Psoas muscle (tissue), 8 donors: Measurements from ENCODE around the gene STUM. TPM values are rescaled to one million over a fixed set of nuclear protein-coding genes. Genes with fewer than 3 reads are reported as not detected.

Experiments
- ATAC-seq, 4 donors: fragments of 200-7000 bp; cut with Tn5 transposase; one replicate each; pipeline ENCODE4 v1.9.1; 2020; ENCODE audit warnings: moderate library complexity in 3 of 4, mild to moderate bottlenecking in 2 of 4
- DNase-seq, 2 donors: peaks; one replicate each; pipeline ENCODE4 v3.0.0-alpha.2; 2020
- H3K27ac ChIP-seq: fragments of 200-600 bp; one replicate; pipeline ENCODE4 v1.8.0; 2022
- H3K27me3 ChIP-seq, 3 donors: fragments of 200-600 bp in 1 of 3; one replicate each; pipeline versions ENCODE4 v1.6.1 to v1.8.0; 2013 to 2022; ENCODE audit warnings: low read length in 2 of 3, mild to moderate bottlenecking in 2 of 3, moderate library complexity in 1 of 3; ENCODE audit not compliant: insufficient read depth in 3 of 3
- H3K36me3 ChIP-seq, 2 donors: fragments of 200-600 bp in 1 of 2; one replicate each; pipeline versions ENCODE4 v1.6.1 to v1.8.0; 2013 to 2022; ENCODE audit warnings: low read depth in 1 of 2, mild to moderate bottlenecking in 1 of 2, moderate library complexity in 1 of 2; ENCODE audit not compliant: insufficient read depth in 1 of 2
- H3K4me1 ChIP-seq: fragments of 200-600 bp; one replicate; pipeline ENCODE4 v1.8.0; 2022
- H3K4me3 ChIP-seq: fragments of 200-600 bp; one replicate; pipeline ENCODE4 v1.8.0; 2022; ENCODE audit warnings: mild to moderate bottlenecking
- H3K9me3 ChIP-seq: fragments of 200-600 bp; one replicate; pipeline ENCODE4 v1.8.0; 2022
- WGBS, 3 donors: extraction: QIAGEN DNeasy Blood & Tissue Kit; methylation state at CpG; one replicate each; pipeline versions ENCODE4 v1.1.6 to v1.1.7; 2013; 5-methylcytosine and 5-hydroxymethylcytosine counted together
- intact Hi-C, 2 donors: fragments of 100-400 bp; cut with DNase I; formaldehyde crosslinking; loops; one replicate each; pipeline versions ENCODE4 v1.11.0 to v1.14.2; 2022
- polyA plus RNA-seq, 3 donors: library from polyadenylated mRNA; stranded (reverse); fragments of 200-250 nt; gene quantifications; one replicate each; pipeline ENCODE4 v1.2.3, GENCODE V29; 2013
- total RNA-seq, 4 donors: library from RNA; stranded (reverse); fragmentation: NEBNext Ultra II Directional in 2 of 4; extraction: Animal tissue kit (Norgen Biotek cat#: 25700) in 2 of 4; gene quantifications; one replicate each; pipeline versions ENCODE4 v1.2.1 to v1.2.4, GENCODE V29; 2021 to 2023
- TF ChIP-seq, protein P1 (sequence below): fragments of 200-600 bp; IDR thresholded peaks from one replicate; pipeline ENCODE4 v1.8.0; 2022; ENCODE audit warnings: antibody characterized with exemption
- donor health status: healthy with polysubstance abuse.
- donor health status: DM: no; HTN: no; CAD: no; lungs with moderate emphysema.
- donor health status: Bipolar disorder and iron deficiency.
- donor health status: healthy.
- donor health status: DM: yes; HTN: yes; CAD: no.
- donor health status: DM: no; HTN: no; CAD: no.
- donor health status: DM: no; HTN: no; CAD: no.
- donor health status: DM: yes; HTN: yes; CAD: no.

The STUM gene
- total and polyA plus RNA-seq, 7 donors: 0.34 to 1.5 (median 0.96) TPM

DNA sequence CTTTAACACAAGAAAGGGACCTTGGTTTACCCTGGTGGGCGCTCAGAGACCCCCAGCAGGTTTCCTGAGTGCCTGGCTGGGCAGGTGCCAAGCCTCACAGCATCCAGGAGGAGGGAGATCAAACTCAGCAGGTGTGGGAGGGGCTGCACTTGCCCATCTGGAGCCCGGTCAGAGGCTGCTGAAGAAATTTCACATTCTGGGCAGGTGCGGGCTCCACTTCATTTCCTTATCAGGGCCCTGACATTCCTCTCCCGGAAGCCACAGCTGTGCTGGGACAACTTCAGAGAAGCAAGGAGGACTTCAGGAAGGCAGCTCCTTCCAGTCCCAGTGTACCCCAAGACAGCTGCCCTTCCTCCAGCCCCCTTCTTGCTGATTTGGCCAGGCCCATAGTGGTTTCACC is 107.6 kb downstream of the STUM start:
- TF ChIP-seq, protein P1, sequence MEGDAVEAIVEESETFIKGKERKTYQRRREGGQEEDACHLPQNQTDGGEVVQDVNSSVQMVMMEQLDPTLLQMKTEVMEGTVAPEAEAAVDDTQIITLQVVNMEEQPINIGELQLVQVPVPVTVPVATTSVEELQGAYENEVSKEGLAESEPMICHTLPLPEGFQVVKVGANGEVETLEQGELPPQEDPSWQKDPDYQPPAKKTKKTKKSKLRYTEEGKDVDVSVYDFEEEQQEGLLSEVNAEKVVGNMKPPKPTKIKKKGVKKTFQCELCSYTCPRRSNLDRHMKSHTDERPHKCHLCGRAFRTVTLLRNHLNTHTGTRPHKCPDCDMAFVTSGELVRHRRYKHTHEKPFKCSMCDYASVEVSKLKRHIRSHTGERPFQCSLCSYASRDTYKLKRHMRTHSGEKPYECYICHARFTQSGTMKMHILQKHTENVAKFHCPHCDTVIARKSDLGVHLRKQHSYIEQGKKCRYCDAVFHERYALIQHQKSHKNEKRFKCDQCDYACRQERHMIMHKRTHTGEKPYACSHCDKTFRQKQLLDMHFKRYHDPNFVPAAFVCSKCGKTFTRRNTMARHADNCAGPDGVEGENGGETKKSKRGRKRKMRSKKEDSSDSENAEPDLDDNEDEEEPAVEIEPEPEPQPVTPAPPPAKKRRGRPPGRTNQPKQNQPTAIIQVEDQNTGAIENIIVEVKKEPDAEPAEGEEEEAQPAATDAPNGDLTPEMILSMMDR: no peak
- ATAC-seq (no peak), DNase-seq (peak; percentile 19 to 43)
- Histone ChIP-seq H3K27me3 (no peaks in the 10 kb centered on the region), H3K36me3 (no peaks in the 10 kb centered on the region), H3K4me1 (peaks cover 65% of the 10 kb centered on the region), H3K9me3 (no peaks in the 10 kb centered on the region), H3K4me3 (no peak overlapping the region), H3K27ac (peak overlapping the region; percentile 77)
- intact Hi-C loops: no loop called here
- 57 to 74% (median 71%) methylated on average over 4 of the region's 4 CpGs for WGBS, 3 donors

DNA sequence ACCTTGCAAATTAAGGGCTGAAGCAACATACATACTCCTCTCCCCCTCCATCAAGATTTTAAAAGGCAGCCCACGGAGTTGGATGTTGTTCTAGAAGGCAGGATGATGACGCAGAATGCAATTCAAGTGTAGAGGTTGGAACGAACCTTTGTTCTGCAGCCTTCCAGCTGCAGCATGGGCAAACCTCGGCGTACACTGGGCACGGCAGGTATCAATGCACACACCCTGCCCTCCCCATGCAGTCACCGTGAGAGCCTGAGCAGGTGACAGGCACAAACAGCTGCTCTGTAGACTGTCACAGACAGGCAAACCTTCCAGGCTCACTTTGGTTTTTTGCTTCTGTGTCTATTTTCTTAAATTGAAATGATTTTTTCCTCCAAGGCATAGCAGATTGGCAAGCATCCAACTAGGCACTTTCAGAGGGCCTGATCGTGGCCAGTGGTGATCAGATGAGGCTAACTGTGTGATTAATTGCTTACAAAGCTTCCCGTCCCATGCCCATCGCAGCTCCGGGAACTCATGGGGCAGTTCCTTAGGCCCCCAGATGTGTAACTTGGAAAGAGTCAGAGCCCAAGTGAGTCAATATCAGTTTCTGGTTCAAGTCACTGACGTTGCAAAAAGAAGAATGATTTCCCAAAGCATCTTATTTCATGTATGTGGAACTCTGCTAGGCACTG is 108.2 kb downstream of the STUM start:
- Histone ChIP-seq H3K27ac (peak overlapping the region; percentile 77), H3K4me3 (no peak overlapping the region), H3K36me3 (no peaks in the 10 kb centered on the region), H3K9me3 (no peaks in the 10 kb centered on the region), H3K4me1 (peaks cover 70% of the 10 kb centered on the region), H3K27me3 (no peaks in the 10 kb centered on the region)
- ATAC-seq: peak; percentile 60 to 77 (median 70)
- WGBS, 3 donors: 18 to 34% (median 21%) methylated on average over 12 of the region's 12 CpGs
- TF ChIP-seq, protein P1: no peak
- DNase-seq: peak; percentile 52 to 62
- intact Hi-C loops: loop anchor here in 1 of 2 donors (1.0 kb wide), 1 partner anchor 16 kb away; no protein-coding TSS in a partner anchor

DNA sequence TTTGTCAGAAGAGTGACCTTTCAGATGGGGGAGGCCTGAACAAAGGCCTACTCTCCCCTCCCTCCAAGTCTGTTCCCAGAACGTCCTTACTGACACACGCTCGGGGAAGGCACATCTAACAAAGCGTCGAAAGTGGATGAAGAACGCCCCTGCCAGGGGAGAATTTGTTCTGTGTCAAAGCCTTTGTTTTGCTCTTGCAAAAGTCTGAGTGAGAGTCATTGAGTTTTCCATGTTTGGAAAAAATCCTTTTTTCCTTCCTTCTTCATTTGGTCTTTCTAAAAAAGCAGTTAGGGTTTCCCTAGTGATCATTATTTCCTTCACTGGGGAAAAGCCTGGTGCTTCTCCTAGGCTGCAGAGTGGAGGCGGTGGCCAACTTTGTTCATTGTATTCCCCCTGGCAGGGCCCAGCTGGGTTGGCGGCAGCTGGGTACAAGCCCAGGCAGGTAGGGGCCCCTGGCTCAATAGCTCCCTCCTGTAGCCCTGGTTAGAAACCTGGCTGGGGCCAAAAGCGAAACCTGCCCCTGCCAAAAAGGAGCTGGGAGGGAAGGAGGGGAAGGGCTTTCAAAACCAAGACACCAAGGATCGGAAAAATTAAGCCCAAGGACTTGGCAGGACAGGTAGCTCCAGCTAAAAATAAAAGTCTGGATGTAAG is 109.5 kb downstream of the STUM start:
- intact Hi-C loops: loop anchor here in 1 of 2 donors (1.0 kb wide), 1 partner anchor 18 kb away; no protein-coding TSS in a partner anchor
- Histone ChIP-seq H3K4me1 (peaks cover 83% of the 10 kb centered on the region), H3K9me3 (no peaks in the 10 kb centered on the region), H3K4me3 (no peak overlapping the region), H3K27me3 (no peaks in the 10 kb centered on the region), H3K27ac (peak overlapping the region; percentile 77), H3K36me3 (no peaks in the 10 kb centered on the region)
- TF ChIP-seq, protein P1: no peak
- DNase-seq (peak in 1 of 2 donors; percentile 48), ATAC-seq (no peak)
- WGBS, 3 donors: 49 to 64% (median 62%) methylated on average over 10 of the region's 10 CpGs

DNA sequence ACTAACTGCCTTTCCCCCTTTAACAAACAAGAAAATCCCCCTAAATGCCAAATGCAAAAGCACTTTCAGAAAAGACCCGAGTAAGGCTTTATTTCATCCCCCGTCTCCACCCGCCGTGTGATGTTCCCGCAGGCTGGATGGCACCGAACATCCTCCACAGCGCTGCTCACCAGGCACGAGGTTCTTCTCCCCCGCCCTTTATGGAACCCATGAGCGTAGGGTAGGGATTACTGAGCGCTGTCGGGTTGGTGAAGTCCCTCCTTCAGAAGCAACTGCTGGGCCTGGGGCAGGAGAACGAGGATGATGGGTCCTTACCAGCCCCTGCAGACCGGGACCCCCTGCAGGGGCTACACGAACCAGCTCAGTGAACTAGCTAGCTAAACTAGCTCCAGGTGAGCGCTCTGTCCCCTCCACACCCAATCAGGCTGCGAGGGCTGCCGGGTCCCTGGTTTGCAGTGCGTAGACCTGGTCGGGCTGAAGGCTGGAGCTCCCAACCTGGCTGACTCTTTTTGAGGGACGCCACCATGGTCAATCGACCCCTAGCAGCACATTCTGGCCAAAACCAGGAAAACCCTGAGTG is 110.1 kb downstream of the STUM start:
- intact Hi-C loops: no loop called here
- H3K27ac ChIP-seq: peak overlapping the region; percentile 77
- H3K36me3 ChIP-seq: no peaks in the 10 kb centered on the region
- DNase-seq (peak in 1 of 2 donors; percentile 55), ATAC-seq (no peak)
- H3K27me3 ChIP-seq: no peaks in the 10 kb centered on the region
- H3K4me1 ChIP-seq: peaks cover 89% of the 10 kb centered on the region
- 61 to 89% (median 76%) methylated on average over 22 of the region's 22 CpGs for WGBS, 3 donors
- no peaks in the 10 kb centered on the region for H3K9me3 ChIP-seq
- TF ChIP-seq, protein P1: no peak
- H3K4me3 ChIP-seq: no peak overlapping the region

Other genes starting within 250 kb of the STUM start
- gene LIN9, start 239.6 kb upstream of the STUM start, total RNA-seq: 1 to 10 TPM; 1.1 to 1.8 (median 1.5) TPM
- gene LIN9, start 239.6 kb upstream of the STUM start, polyA plus RNA-seq: 1 to 10 TPM; 1.5 to 2.6 (median 2.2) TPM
- 10 to 100 TPM; 53.2 to 85.8 (median 60.2) TPM for gene PARP1, start 140.7 kb upstream of the STUM start, total RNA-seq
- 10 to 100 TPM; 23.8 to 72.9 (median 26.0) TPM for gene PARP1, start 140.7 kb upstream of the STUM start, polyA plus RNA-seq
- 10 to 100 TPM in 3 of 4 donors, 1 to 10 TPM in 1; 7.7 to 14.1 (median 12.3) TPM for gene ITPKB, start 190.5 kb downstream of the STUM start, total RNA-seq
- 1 to 10 TPM; 3.9 to 8.9 (median 8.4) TPM for gene ITPKB, start 190.5 kb downstream of the STUM start, polyA plus RNA-seq